Adrenal gland (tissue), 5 donors: ENCODE data around the gene ZNF738.

Source experiments
- POLR2A ChIP-seq, 2 donors: fragments of 450-650 bp; IDR thresholded peaks; one replicate each; pipeline ENCODE4 v1.6.1; 2017; ENCODE audit warnings: antibody characterized with exemption in 2 of 2, mild to moderate bottlenecking in 2 of 2, moderate library complexity in 1 of 2
- TF ChIP-seq, protein P1 (sequence below), 6 experiments: fragments of 450-650 bp in 4 of 6; fragments of 200-600 bp in 2 of 6; sonication (generic) in 1 of 6; IDR thresholded peaks; 1 replicate in 5 of 6; 2 replicates in 1 of 6; pipeline versions ENCODE4 v1.5.1 to v1.8.0; 2016 to 2021; ENCODE audit warnings: antibody characterized with exemption in 6 of 6, mild to moderate bottlenecking in 2 of 6, moderate library complexity in 1 of 6
- donor health status: DM: no; HTN: no; CAD: no.

DNA sequence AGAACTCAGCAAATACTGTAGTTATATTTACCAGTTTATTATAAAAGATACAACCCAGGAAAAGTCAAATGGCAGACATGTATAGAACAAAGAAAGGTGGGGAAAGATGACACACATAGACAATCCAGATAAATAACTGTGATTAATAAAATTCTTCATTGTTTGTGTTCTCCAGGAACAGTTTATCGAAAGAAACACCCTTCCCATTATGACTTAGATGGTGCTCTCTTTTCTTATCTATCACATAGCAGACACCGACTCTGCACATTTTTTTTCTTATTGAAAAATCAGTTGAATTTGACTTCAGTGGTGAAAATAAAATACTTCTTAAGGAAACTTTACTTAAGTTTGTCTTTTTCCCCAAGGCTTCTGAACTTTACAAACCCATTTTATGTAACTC, 35.8 kb upstream of the ZNF738 start:
- TF ChIP-seq, protein P1, sequence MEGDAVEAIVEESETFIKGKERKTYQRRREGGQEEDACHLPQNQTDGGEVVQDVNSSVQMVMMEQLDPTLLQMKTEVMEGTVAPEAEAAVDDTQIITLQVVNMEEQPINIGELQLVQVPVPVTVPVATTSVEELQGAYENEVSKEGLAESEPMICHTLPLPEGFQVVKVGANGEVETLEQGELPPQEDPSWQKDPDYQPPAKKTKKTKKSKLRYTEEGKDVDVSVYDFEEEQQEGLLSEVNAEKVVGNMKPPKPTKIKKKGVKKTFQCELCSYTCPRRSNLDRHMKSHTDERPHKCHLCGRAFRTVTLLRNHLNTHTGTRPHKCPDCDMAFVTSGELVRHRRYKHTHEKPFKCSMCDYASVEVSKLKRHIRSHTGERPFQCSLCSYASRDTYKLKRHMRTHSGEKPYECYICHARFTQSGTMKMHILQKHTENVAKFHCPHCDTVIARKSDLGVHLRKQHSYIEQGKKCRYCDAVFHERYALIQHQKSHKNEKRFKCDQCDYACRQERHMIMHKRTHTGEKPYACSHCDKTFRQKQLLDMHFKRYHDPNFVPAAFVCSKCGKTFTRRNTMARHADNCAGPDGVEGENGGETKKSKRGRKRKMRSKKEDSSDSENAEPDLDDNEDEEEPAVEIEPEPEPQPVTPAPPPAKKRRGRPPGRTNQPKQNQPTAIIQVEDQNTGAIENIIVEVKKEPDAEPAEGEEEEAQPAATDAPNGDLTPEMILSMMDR (IDR thresholded peaks at IDR 0.05): no peak
- TF ChIP-seq POLR2A (IDR thresholded peaks at IDR 0.05): no peak
